HUES6 (cell line): ENCODE results near the gene C4orf50.

Experiments used
- H3K27ac ChIP-seq: 2 replicates; pipeline ENCODE4 v1.7.0; 2013; ENCODE audit warnings: low read depth, mild to moderate bottlenecking, low read length, inconsistent platforms
- H3K27me3 ChIP-seq: 2 replicates; pipeline ENCODE4 v1.6.1; 2013; ENCODE audit warnings: low read length; ENCODE audit not compliant: control insufficient read depth, insufficient read depth
- H3K36me3 ChIP-seq: 2 replicates; pipeline ENCODE4 v1.6.1; 2013; ENCODE audit warnings: low read length; ENCODE audit not compliant: control insufficient read depth, insufficient read depth
- H3K4me1 ChIP-seq: 2 replicates; pipeline ENCODE4 v1.6.1; 2013; ENCODE audit warnings: low read length; ENCODE audit not compliant: control insufficient read depth, insufficient read depth
- H3K4me3 ChIP-seq: 2 replicates; pipeline ENCODE4 v1.5.1; 2013; ENCODE audit warnings: low read depth, low read length
- H3K9ac ChIP-seq: one replicate; pipeline ENCODE4 v1.6.1; 2013; ENCODE audit warnings: mild to moderate bottlenecking, low read length
- H3K9me3 ChIP-seq: 2 replicates; pipeline ENCODE4 v1.6.1; 2013; ENCODE audit warnings: low read depth, low read length; ENCODE audit not compliant: control insufficient read depth, insufficient read depth

The C4orf50 gene

GRCh38 chr4:5927747-5928146 lies 90.5 kb downstream of the C4orf50 start:
- no peak overlapping the region for H3K9ac ChIP-seq
- H3K36me3 ChIP-seq: no peaks in the 10 kb centered on the region
- H3K9me3 ChIP-seq: no peaks in the 10 kb centered on the region
- H3K27ac ChIP-seq: no peak overlapping the region
- H3K4me1 ChIP-seq: peaks cover 11% of the 10 kb centered on the region
- no peaks in the 10 kb centered on the region; the same call in 1 of the 2 replicates for H3K27me3 ChIP-seq
- H3K4me3 ChIP-seq: no peak overlapping the region

- Histone ChIP-seq H3K36me3 (no peaks in the 10 kb centered on the region), H3K9ac (no peak overlapping the region), H3K27ac (no peak overlapping the region), H3K27me3 (no peaks in the 10 kb centered on the region; the same call in 1 of the 2 replicates), H3K4me3 (no peak overlapping the region), H3K9me3 (no peaks in the 10 kb centered on the region), H3K4me1 (peaks cover 11% of the 10 kb centered on the region)
These were observed 91.1 kb downstream of the C4orf50 start for GRCh38 chr4:5927116-5927515.

GRCh38 chr4:5926598-5926997 lies 91.6 kb downstream of the C4orf50 start:
- H3K27ac ChIP-seq: no peak overlapping the region
- H3K4me3 ChIP-seq: no peak overlapping the region
- H3K36me3 ChIP-seq: no peaks in the 10 kb centered on the region
- H3K9me3 ChIP-seq: no peaks in the 10 kb centered on the region
- peaks cover 13% of the 10 kb centered on the region for H3K4me1 ChIP-seq
- H3K27me3 ChIP-seq: no peaks in the 10 kb centered on the region; the same call in 1 of the 2 replicates
- no peak overlapping the region for H3K9ac ChIP-seq

GRCh38 chr4:5925419-5926200 lies 92.6 kb downstream of the C4orf50 start:
- no peaks in the 10 kb centered on the region for H3K36me3 ChIP-seq
- no peaks in the 10 kb centered on the region for H3K9me3 ChIP-seq
- H3K4me3 ChIP-seq: no peak overlapping the region
- no peaks in the 10 kb centered on the region; the same call in 1 of the 2 replicates for H3K27me3 ChIP-seq
- peaks cover 14% of the 10 kb centered on the region for H3K4me1 ChIP-seq
- no peak overlapping the region for H3K27ac ChIP-seq
- H3K9ac ChIP-seq: no peak overlapping the region

- H3K27me3 ChIP-seq: no peaks in the 10 kb centered on the region; the same call in 1 of the 2 replicates
- no peak overlapping the region for H3K4me3 ChIP-seq
- H3K9me3 ChIP-seq: no peaks in the 10 kb centered on the region
- H3K4me1 ChIP-seq: peaks cover 14% of the 10 kb centered on the region
- no peak overlapping the region for H3K27ac ChIP-seq
- H3K36me3 ChIP-seq: no peaks in the 10 kb centered on the region
- H3K9ac ChIP-seq: no peak overlapping the region
These were observed 93.6 kb downstream of the C4orf50 start for GRCh38 chr4:5924461-5925125.

- no peaks in the 10 kb centered on the region for H3K9me3 ChIP-seq
- peaks cover 14% of the 10 kb centered on the region for H3K4me1 ChIP-seq
- H3K27ac ChIP-seq: no peak overlapping the region
- H3K9ac ChIP-seq: no peak overlapping the region
- no peaks in the 10 kb centered on the region; the same call in 1 of the 2 replicates for H3K27me3 ChIP-seq
- no peaks in the 10 kb centered on the region for H3K36me3 ChIP-seq
- H3K4me3 ChIP-seq: no peak overlapping the region
These were observed 94.9 kb downstream of the C4orf50 start for GRCh38 chr4:5923376-5923775.

- H3K9me3 ChIP-seq: no peaks in the 10 kb centered on the region
- H3K4me1 ChIP-seq: peaks cover 14% of the 10 kb centered on the region
- H3K4me3 ChIP-seq: no peak overlapping the region
- no peak overlapping the region for H3K9ac ChIP-seq
- H3K27me3 ChIP-seq: no peaks in the 10 kb centered on the region; the same call in 1 of the 2 replicates
- H3K36me3 ChIP-seq: no peaks in the 10 kb centered on the region
- H3K27ac ChIP-seq: no peak overlapping the region
These were observed 95.7 kb downstream of the C4orf50 start for GRCh38 chr4:5922556-5922955.

- no peaks in the 10 kb centered on the region for H3K9me3 ChIP-seq
- peaks cover 14% of the 10 kb centered on the region for H3K4me1 ChIP-seq
- no peak overlapping the region for H3K27ac ChIP-seq
- H3K4me3 ChIP-seq: no peak overlapping the region
- H3K27me3 ChIP-seq: no peaks in the 10 kb centered on the region; the same call in 1 of the 2 replicates
- H3K36me3 ChIP-seq: no peaks in the 10 kb centered on the region
- no peak overlapping the region for H3K9ac ChIP-seq
These were observed 96.2 kb downstream of the C4orf50 start for GRCh38 chr4:5921981-5922380.

GRCh38 chr4:5921101-5921980 lies 96.9 kb downstream of the C4orf50 start:
- Histone ChIP-seq H3K9ac (no peak overlapping the region), H3K27ac (no peak overlapping the region), H3K36me3 (no peaks in the 10 kb centered on the region), H3K9me3 (no peaks in the 10 kb centered on the region), H3K4me3 (no peak overlapping the region), H3K4me1 (peaks cover 18% of the 10 kb centered on the region), H3K27me3 (no peaks in the 10 kb centered on the region; the same call in 1 of the 2 replicates)

- Histone ChIP-seq H3K9me3 (no peaks in the 10 kb centered on the region; the same call in none of the 2 replicates), H3K9ac (no peak overlapping the region), H3K27ac (no peak overlapping the region), H3K27me3 (no peaks in the 10 kb centered on the region; the same call in 1 of the 2 replicates), H3K4me3 (no peak overlapping the region), H3K4me1 (peaks cover 14% of the 10 kb centered on the region), H3K36me3 (no peaks in the 10 kb centered on the region)
These were observed 98.7 kb downstream of the C4orf50 start for GRCh38 chr4:5919571-5919970.
